K562 (cell line): ENCODE measurements around the gene HEG1. TPM values are rescaled to one million over a fixed set of nuclear protein-coding genes. Genes with fewer than 3 reads are reported as not detected.

Experiments
- ATAC-seq: fragments of 200-7000 bp; cut with Tn5 transposase; 3 replicates; pipeline ENCODE4 v1.9.1; 2020; ENCODE audit warnings: moderate library complexity
- BruUV-seq: library from RNA; stranded (reverse); fragments of 400-500 nt; replicated peaks from 2 replicates; lab custom pipeline; 2021; lab: Mats Ljungman, UMichigan
- CTCF ChIA-PET: fragments of 300-600 bp; formaldehyde crosslinking; extraction: SDS; loops from one replicate; lab custom pipeline; 2021; ENCODE audit warnings: low intra/inter-chr PET ratio; lab: Yijun Ruan, JAX
- POLR2A ChIA-PET: fragments of 300-600, 350-650 bp; sonication (Branson Sonifier 250); formaldehyde crosslinking; extraction: SDS; loops from one replicate; lab custom pipeline; 2021; ENCODE audit warnings: antibody characterized with exemption, inconsistent platforms; lab: Yijun Ruan, JAX
- DNase-seq, 4 experiments: peaks; one replicate each; pipeline versions ENCODE4 v3.0.0 to v3.0.0-alpha.2; 2011 to 2018; ENCODE audit warnings: low spot score in 3 of 4, mixed read lengths in 3 of 4; ENCODE audit errors: extremely low read depth in 1 of 4
- FAIRE-seq: peaks from 2 replicates; lab custom pipeline; 2011; peaks lifted over from hg19 to GRCh38; lab: Jason Lieb, UNC
- H2AFZ ChIP-seq: 2 replicates; pipeline ENCODE4 v1.6.0; 2011; ENCODE audit warnings: low read depth, low read length, control low read depth, inconsistent platforms
- H3K27ac ChIP-seq: fragments of 200-600 bp; 3 replicates; pipeline ENCODE4 v1.8.0; 2011; ENCODE audit warnings: low read depth, mild to moderate bottlenecking, control low read depth, inconsistent platforms, low read length, moderate library complexity, mixed read lengths; ENCODE audit errors: extremely low read depth
- H3K27me3 ChIP-seq, 2 experiments: fragments of 300-600 bp in 1 of 2; 2 replicates in 1 of 2; 3 replicates in 1 of 2; pipeline versions ENCODE4 v1.6.0 to v1.8.0; 2011; ENCODE audit warnings: inconsistent platforms in 2 of 2, low read length in 2 of 2, mild to moderate bottlenecking in 1 of 2, mixed read lengths in 1 of 2, moderate library complexity in 1 of 2; ENCODE audit not compliant: control insufficient read depth in 2 of 2, insufficient read depth in 2 of 2
- H3K36me3 ChIP-seq: fragments of 300-600 bp; 3 replicates; pipeline ENCODE4 v1.8.0; 2011; ENCODE audit warnings: mild to moderate bottlenecking, low read length, inconsistent platforms; ENCODE audit not compliant: control insufficient read depth, insufficient read depth
- H3K4me1 ChIP-seq, 2 experiments: fragments of 200-600 bp in 1 of 2; replicated peaks in 1 of 2; 2 replicates in 1 of 2; 3 replicates in 1 of 2; pipeline versions ENCODE4 v1.5.1 to v1.8.0; 2011; ENCODE audit warnings: inconsistent platforms in 2 of 2, low read length in 2 of 2, mild to moderate bottlenecking in 1 of 2, mixed read lengths in 1 of 2, moderate library complexity in 1 of 2; ENCODE audit not compliant: control insufficient read depth in 2 of 2, insufficient read depth in 2 of 2
- H3K4me2 ChIP-seq: 2 replicates; pipeline ENCODE4 v1.6.1; 2011; ENCODE audit warnings: low read length, control low read depth, inconsistent platforms, mixed read lengths; ENCODE audit not compliant: insufficient read depth
- H3K4me3 ChIP-seq: fragments of 200-600 bp; sonication (generic), shearing (Covaris generic); 2 replicates; pipeline ENCODE4 v1.5.1; 2016; ENCODE audit warnings: control low read depth, inconsistent platforms
- H3K79me2 ChIP-seq: fragments of 200-600 bp; 3 replicates; pipeline ENCODE4 v1.8.0; 2011; ENCODE audit warnings: low read length, inconsistent platforms; ENCODE audit not compliant: control insufficient read depth, insufficient read depth
- H3K9ac ChIP-seq, 2 experiments: 2 replicates each; pipeline versions ENCODE4 v1.6.0 to v1.6.1; 2011; ENCODE audit warnings: low read depth in 2 of 2, low read length in 2 of 2, control low read depth in 1 of 2, inconsistent platforms in 1 of 2, mild to moderate bottlenecking in 1 of 2, mixed read lengths in 1 of 2; ENCODE audit not compliant: insufficient read depth in 1 of 2
- H3K9me1 ChIP-seq: one replicate; pipeline ENCODE4 v1.6.0; 2011; ENCODE audit warnings: inconsistent platforms, mild to moderate bottlenecking, low read length, moderate library complexity; ENCODE audit not compliant: control insufficient read depth, insufficient read depth
- H3K9me3 ChIP-seq: replicated peaks from 2 replicates; pipeline ENCODE4 v1.5.1; 2011; ENCODE audit warnings: low read depth, low read length, inconsistent platforms; ENCODE audit not compliant: control insufficient read depth, insufficient read depth
- H4K20me1 ChIP-seq: replicated peaks from 2 replicates; pipeline ENCODE4 v1.6.1; 2011; ENCODE audit warnings: low read length, inconsistent platforms, mixed read lengths; ENCODE audit not compliant: control insufficient read depth, insufficient read depth
- ATF1 ChIP-seq, 2 experiments: fragments of 450-650 bp in 1 of 2; IDR thresholded peaks; 2 replicates each; pipeline ENCODE4 v1.6.1; 2016; ENCODE audit warnings: missing compliant biosample characterization in 1 of 2, missing genetic modification characterization in 1 of 2
- ETV1 ChIP-seq: fragments of 450-650 bp; conservative IDR thresholded peaks from 2 replicates; pipeline ENCODE4 v1.6.1; 2016; ENCODE audit warnings: missing genetic modification characterization, control low read depth, low read depth, missing compliant biosample characterization
- L3MBTL2 ChIP-seq: fragments of 450-650 bp; IDR thresholded peaks from 2 replicates; pipeline ENCODE4 v1.6.1; 2016; ENCODE audit warnings: mild to moderate bottlenecking, moderate library complexity
- RB1 ChIP-seq: fragments of 450-650 bp; IDR thresholded peaks from 2 replicates; pipeline ENCODE4 v1.6.1; 2017; ENCODE audit warnings: low read depth, mild to moderate bottlenecking
- RBM34 ChIP-seq: fragments of 200-400 bp; formaldehyde crosslinking; IDR thresholded peaks from 2 replicates; pipeline ENCODE4 v1.6.1; 2018; ENCODE audit warnings: low read length, borderline replicate concordance; ENCODE audit not compliant: insufficient read depth
- RFX1 ChIP-seq: fragments of 450-650 bp; IDR thresholded peaks from 2 replicates; pipeline ENCODE4 v1.6.1; 2016; ENCODE audit warnings: mild to moderate bottlenecking, moderate library complexity
- SMAD2 ChIP-seq: fragments of 150-350 bp; IDR thresholded peaks from 2 replicates; pipeline ENCODE4 v1.6.1; 2014; ENCODE audit warnings: low read depth, mild to moderate bottlenecking, low read length
- TARDBP ChIP-seq: fragments of 450-650 bp; IDR thresholded peaks from 2 replicates; pipeline ENCODE4 v1.6.1; 2016
- TBP ChIP-seq: optimal IDR thresholded peaks from 2 replicates; pipeline ENCODE3; 2011; ENCODE audit warnings: low read depth, low read length, improper control_type of control experiment
- YY1 ChIP-seq, 3 experiments: IDR thresholded peaks; 2 replicates each; pipeline ENCODE4 v1.6.1; 2011; ENCODE audit warnings: low read length in 2 of 3, mild to moderate bottlenecking in 2 of 3, moderate library complexity in 2 of 3, borderline replicate concordance in 1 of 3, control low read depth in 1 of 3, low read depth in 1 of 3; ENCODE audit not compliant: insufficient read depth in 3 of 3, insufficient replicate concordance in 2 of 3, control insufficient read depth in 1 of 3, insufficient read length in 1 of 3; ENCODE audit errors: extremely low read depth in 1 of 3
- ZNF140 ChIP-seq: fragments of 250-450 bp; sonication (Bioruptor Pico); IDR thresholded peaks from 2 replicates; pipeline ENCODE4 v1.8.0; 2021; ENCODE audit warnings: moderate library complexity, mild to moderate bottlenecking, inconsistent platforms
- ZNF561 ChIP-seq: fragments of 450-650 bp; formaldehyde crosslinking; conservative IDR thresholded peaks from 2 replicates; pipeline ENCODE4 v1.4.0; 2020; ENCODE audit warnings: mild to moderate bottlenecking, moderate library complexity
- WGBS: fragments of 100-300 bp; shearing (Covaris generic); methylation state at CpG from one replicate; pipeline ENCODE4 v1.1.6; 2016; ENCODE audit warnings: low coverage, mixed read lengths; ENCODE audit not compliant: insufficient coverage; ENCODE audit errors: missing lambda C conversion rate; 5-methylcytosine and 5-hydroxymethylcytosine counted together
- in situ Hi-C: fragments of 300-500 bp; cut with MboI; formaldehyde crosslinking; loops from 4 replicates; pipeline ENCODE4 v1.15.0; 2018; ENCODE audit warnings: inconsistent platforms, mixed read lengths
- intact Hi-C: fragments of 100-400 bp; cut with micrococcal nuclease; formaldehyde crosslinking; loops from 2 replicates; pipeline ENCODE4 v1.14.2; 2022
- polyA plus RNA-seq, 8 experiments: library from polyadenylated mRNA; depleted of rRNA in 4 of 8; stranded (reverse) in 5 of 8; unstranded in 3 of 8; fragments of >200 nt; fragmentation: Nextera tagmentation in 2 of 8; fragmentation: Illumina TruSeq in 1 of 8; extraction: Ambion mirVana in 2 of 8; extraction: Trizol in 1 of 8; gene quantifications; 2 replicates each; pipeline versions ENCODE4 v1.2.1 to v1.2.3, GENCODE V29; 2011 to 2014; ENCODE audit warnings: inconsistent platforms in 1 of 8, missing spikeins in 1 of 8
- total RNA-seq, 7 experiments: library from RNA; depleted of rRNA in 6 of 7; stranded (reverse); fragments of >200 nt in 6 of 7; fragmentation: Illumina TruSeq in 2 of 7; extraction: Trizol in 2 of 7; gene quantifications; 2 replicates each; pipeline versions ENCODE4 v1.2.1 to v1.2.3, GENCODE V29; 2011 to 2021; ENCODE audit warnings: low replicate concordance in 1 of 7
- TF ChIP-seq, protein P1 (sequence below): fragments of 250-450 bp; sonication (Bioruptor Pico); IDR thresholded peaks from 2 replicates; pipeline ENCODE4 v1.8.0; 2022; ENCODE audit warnings: moderate library complexity, mild to moderate bottlenecking, inconsistent platforms
- TF ChIP-seq, protein P2 (sequence below): fragments of 450-650 bp; formaldehyde crosslinking; IDR thresholded peaks from 2 replicates; pipeline ENCODE4 v1.4.0; 2020; ENCODE audit warnings: mild to moderate bottlenecking, mixed read lengths

HEG1 gene
- total and polyA plus RNA-seq, 9 of the 15 experiments (the other 6 are each of a cell fraction or from before 2014, with no cell fraction given), result 0.24 TPM; not detected in 8

DNA sequence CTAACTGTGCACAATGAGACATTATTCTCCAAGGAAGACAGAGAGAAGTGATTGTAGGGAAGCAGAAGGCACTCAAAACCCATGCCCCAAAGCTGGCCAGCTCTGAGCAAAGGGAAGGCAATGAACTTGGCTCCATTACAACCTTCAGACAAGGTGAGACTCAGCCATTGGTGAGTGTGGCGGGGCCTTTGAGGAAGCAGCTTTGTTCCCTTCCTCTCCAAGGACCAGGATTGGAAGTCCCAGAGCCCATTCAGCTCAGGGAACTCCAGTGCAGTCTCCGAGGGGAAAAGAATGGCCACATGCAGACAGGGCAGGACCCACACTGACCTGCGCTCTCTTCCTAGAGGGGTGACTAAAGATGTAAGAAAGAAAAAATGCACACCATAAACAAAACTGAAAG is 23.1 kb downstream of the HEG1 start:
- in situ Hi-C loops (no loop called here), intact Hi-C loops (no loop called here)
- H2AFZ ChIP-seq, result no peak overlapping the region
- POLR2A ChIA-PET, result no interaction called here
- ATAC-seq (no peak), DNase-seq (no peak), FAIRE-seq (no peak)
- H4K20me1 ChIP-seq, result no peaks in the 10 kb centered on the region
- no peak overlapping the region for H3K9ac ChIP-seq
- no peak overlapping the region for H3K4me3 ChIP-seq
- 17% methylated on average over 1 of the region's 3 CpGs for WGBS
- no peaks in the 10 kb centered on the region for H3K79me2 ChIP-seq
- BruUV-seq, result no TSS peak
- no peaks in the 10 kb centered on the region for H3K4me1 ChIP-seq
- H3K36me3 ChIP-seq, result no peaks in the 10 kb centered on the region
- CTCF ChIA-PET, result no interaction called here
- no peaks in the 10 kb centered on the region for H3K9me3 ChIP-seq
- H3K9me1 ChIP-seq, result no peaks in the 10 kb centered on the region
- H3K27ac ChIP-seq, result no peak overlapping the region
- H3K27me3 ChIP-seq, result peaks cover 2 to 22% of the 10 kb centered on the region in 2 experiments; a peak in 2 of 5 replicates
- no peak for TF ChIP-seq TARDBP
- TF ChIP-seq ETV1 (tag), result no peak
- TF ChIP-seq, protein P1, sequence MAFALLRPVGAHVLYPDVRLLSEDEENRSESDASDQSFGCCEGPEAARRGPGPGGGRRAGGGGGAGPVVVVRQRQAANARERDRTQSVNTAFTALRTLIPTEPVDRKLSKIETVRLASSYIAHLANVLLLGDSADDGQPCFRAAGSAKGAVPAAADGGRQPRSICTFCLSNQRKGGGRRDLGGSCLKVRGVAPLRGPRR, result no peak
- TF ChIP-seq L3MBTL2, result no peak
- no peak for TF ChIP-seq RB1
- no peak for TF ChIP-seq ZNF140 (CRISPR knock-in tag)
- TF ChIP-seq RFX1, result no peak
- no peak for TF ChIP-seq ATF1 (CRISPR knock-in tag; IDR thresholded peaks at IDR 0.05)
- TF ChIP-seq ATF1 (tag; IDR thresholded peaks at IDR 0.05), result no peak
- TF ChIP-seq TBP, result no peak
- no peak for TF ChIP-seq ZNF561
- TF ChIP-seq, protein P2, sequence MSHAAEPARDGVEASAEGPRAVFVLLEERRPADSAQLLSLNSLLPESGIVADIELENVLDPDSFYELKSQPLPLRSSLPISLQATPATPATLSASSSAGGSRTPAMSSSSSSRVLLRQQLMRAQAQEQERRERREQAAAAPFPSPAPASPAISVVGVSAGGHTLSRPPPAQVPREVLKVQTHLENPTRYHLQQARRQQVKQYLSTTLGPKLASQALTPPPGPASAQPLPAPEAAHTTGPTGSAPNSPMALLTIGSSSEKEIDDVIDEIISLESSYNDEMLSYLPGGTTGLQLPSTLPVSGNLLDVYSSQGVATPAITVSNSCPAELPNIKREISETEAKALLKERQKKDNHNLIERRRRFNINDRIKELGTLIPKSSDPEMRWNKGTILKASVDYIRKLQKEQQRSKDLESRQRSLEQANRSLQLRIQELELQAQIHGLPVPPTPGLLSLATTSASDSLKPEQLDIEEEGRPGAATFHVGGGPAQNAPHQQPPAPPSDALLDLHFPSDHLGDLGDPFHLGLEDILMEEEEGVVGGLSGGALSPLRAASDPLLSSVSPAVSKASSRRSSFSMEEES (CRISPR knock-in tag), result no peak
- TF ChIP-seq YY1 (IDR thresholded peaks at IDR 0.05; ENCODE audit: borderline replicate concordance in 1 of 3, control insufficient read depth in 1 of 3, extremely low read depth in 1 of 3, insufficient read depth in 3 of 3, insufficient read length in 1 of 3, insufficient replicate concordance in 2 of 3, low read depth in 1 of 3, low read length in 2 of 3), result no peak
- no peak for TF ChIP-seq RBM34
- no peak for TF ChIP-seq SMAD2
- no peak overlapping the region for H3K4me2 ChIP-seq
